NCI-H187 treated with DMSO at 0.1 percent for 48 hours (cell line): ENCODE data around the gene LTBP2.

ENCODE experiments used
- DNase-seq: peaks from one replicate; lab custom pipeline; 2025; lab: John Stamatoyannopoulos, UW

The LTBP2 gene

DNA sequence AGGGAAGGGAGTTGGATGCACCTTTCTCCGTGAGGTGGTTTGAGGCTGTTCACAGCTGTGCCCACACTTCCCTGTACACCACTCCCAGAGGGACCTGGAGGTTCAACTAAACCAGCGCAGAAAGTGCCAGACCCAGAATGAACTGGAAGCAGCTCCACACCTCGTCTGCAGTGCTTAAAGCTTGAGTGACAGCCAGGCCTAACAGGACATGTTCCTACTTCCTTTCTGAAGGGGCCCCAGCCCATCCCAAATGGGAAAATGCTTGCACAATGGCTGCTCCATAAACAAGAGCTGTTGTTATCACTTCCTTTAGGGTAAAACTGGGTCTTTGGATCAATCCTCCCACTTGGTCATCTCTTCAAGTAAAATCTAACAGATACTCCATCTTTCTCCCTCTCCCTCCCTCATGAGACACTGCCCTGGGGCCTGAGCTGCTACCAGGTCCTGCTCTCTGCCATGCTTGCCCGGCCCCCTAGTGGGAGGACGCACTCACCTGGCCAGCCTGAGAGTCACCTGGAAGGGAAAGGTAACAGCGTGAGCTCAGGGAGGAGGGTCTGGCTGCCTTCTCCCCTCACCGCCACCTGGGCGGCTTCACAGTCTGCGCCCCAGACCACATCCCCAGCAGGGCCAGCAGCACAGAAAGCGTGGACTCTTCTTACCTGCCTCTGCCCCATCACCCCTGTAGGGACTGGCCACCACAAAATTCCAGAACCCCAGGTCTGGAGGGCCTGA lies 85.0 kb downstream of the LTBP2 start:
- no peak for DNase-seq

DNA sequence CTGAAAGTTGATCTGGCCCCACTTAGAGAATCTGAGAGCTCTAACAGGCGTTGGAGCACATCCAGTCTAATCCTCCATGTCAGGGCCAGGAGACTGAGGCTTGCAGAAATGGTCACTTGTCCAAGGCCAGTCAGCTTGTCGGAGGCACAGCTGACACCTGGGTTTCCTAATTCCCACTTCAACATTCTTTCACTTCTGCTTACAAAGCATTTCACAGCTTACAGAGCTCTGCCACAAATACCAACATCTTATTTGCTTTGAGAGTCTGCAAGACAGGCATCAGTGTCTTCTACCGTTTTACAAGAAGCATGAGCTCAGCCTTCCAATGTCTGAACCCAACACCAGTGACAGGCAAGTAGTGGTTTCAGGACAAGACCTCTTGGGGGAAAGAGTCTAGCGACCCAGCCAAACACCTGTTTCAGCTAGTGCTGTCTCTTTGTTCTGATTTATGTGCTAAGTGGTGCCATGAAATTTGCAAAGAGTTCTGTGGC lies 86.6 kb downstream of the LTBP2 start:
- no peak for DNase-seq

DNA sequence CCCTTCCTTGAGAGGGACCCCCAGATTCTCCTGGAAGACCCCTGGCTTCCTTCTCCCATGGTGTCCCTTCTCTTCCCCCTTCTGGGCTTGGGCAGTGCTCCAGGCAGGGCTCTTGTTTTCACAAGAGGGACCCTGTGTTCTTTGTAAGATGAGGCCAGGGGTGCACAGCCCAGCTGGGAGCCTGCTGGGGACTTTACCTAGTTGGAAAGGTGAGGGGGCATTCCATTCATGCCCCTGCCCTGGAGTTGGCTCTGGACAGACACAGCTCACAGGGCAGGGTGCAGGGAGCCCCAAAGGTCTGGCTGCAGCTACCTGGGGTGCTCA lies 87.3 kb downstream of the LTBP2 start:
- DNase-seq = no peak

DNA sequence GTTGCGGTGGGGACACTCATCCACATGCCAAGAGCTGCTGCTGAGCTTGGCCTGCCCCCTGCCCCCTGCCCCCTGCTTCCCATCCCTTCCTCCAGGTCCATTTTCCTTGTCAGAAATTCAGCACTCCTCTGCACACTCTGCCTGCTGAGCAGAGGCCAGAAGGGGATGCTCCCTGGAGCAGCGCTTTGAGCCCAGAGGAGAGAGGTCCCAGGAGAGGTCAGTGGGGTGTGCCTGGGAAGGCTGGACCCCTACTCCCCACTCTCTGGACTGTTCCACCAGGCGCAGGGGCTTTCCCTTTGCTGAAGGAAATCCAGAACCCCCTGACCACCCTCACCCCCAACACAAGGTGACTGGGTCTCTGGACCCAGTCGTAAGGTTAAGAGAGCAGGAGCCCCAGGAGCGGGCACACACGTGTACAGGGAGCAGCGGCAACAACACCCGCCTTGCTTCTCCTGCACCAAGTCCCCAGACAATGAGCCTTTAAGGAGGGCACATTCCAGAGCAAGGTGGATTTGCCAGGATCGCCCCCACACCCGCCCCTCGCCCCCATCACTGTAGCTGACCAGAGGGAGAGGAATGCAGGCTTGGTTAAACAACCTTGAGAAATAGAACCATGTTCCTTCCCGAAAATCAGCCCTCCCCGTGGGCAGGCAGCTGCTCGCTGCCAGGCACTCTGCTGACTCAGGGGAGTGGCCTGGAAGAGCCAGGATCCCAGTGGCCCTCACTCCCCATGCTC lies 87.8 kb downstream of the LTBP2 start:
- no peak for DNase-seq

DNA sequence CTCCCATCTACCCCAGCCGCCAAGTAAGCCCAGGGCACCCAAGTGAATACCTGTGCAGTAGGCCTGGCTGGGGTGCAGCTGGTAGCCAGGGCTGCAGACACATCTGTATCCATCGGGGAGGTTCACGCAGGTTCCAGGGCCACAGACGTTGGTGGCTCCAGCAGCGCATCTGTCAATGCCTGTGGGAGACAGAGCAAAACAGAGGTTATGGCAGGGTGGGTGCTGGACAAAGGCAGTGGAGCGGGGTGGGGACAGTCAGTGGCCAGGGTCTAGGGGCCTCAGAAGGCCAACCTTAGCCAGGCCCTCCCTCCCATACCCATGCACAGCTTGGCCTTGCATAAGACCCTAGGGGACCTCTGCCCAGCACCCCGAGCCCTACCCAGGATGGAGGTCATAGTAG lies 89.3 kb downstream of the LTBP2 start:
- no peak for DNase-seq

DNA sequence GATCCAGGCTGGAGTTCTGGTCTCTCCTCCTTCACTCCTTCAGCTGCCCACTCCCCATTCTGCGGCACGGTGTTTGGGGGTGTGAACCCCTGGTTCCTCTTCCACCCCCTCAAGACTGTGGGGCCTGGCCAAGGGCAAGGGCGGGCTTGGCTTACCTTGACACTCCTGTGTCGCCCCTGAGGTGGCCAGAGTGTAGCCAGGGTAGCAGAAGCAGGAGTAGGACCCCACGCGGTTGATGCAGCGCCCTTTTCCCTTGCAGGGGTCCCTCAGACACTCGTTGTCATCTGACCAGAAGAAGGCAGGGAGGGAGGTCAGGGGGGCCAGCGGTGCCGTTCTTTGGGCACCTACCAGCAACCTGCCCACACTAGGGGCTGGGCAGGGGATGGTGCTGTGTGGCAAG lies 90.3 kb downstream of the LTBP2 start:
- no peak for DNase-seq

DNA sequence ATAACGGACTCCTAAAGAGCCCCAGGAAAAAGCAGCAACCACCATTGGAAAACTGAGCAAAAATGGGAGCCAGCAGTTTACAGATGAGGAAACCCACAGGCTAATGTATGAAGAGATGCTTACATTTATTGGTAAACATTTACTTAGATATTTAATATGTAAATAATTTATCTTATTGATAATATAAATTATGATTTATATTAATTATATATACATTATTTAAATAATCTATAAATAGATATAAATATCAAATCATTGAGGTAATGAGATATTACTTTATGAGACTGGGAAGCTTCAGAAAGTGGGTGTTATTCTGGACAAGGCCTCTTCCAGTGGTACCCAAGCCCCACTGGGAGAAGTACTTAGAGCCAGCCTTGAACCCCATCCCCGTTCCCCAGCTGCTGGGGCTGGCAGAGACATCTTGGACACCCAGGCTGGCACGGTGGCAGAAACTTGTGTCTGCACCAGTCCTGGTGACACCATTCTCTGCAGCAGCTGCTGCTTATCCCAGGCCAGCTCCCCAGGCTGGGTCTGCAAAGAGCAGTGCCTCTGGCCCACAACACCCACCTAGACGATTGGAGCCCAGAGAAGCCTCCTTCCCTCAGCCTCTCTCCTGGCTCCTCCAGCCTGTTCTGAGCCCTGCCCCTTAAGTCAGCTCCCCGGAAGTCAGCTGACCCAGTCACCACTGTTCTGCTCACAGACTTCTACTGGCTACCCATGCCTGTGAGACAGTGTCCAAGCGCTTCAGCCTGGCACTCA lies 92.5 kb downstream of the LTBP2 start:
- no peak for DNase-seq

DNA sequence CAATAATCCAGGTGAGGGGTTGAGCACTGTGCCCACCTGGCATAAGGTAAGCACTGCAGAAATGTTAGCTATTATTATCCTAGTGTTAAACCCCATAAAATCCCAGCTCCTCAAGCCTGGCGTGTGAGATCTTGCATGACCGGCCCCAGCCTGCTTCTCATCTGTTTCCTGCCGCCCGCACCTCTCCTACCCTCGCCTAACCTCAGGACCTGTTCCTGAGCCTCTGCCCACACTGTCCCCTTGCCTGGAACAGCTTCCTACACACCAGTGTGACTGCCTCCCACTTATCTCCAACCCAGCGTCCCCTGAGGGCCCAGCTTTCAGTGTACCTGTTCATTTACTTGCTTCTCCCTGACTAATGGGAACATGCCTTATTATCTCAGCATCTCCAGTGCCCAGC lies 93.8 kb downstream of the LTBP2 start:
- no peak for DNase-seq

DNA sequence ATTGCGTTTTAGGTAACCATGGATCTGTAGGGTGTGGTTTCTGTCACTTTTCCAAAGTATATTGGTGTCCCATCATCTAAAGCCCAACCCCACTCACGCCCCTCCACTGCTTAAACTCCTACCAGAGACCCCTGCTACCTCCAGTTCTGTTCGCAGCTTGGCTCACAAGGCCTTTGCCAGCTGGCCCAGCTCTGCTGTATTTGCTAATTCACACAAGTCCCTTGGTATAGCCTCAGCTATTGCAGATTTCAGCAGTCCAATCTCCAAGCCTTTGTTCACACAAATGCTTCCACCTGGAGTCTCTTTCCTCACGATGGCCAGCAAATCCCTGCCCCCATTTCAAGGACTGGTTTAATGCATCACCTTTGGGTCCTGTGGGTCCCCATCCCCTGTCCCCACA lies 94.3 kb downstream of the LTBP2 start:
- no peak for DNase-seq

DNA sequence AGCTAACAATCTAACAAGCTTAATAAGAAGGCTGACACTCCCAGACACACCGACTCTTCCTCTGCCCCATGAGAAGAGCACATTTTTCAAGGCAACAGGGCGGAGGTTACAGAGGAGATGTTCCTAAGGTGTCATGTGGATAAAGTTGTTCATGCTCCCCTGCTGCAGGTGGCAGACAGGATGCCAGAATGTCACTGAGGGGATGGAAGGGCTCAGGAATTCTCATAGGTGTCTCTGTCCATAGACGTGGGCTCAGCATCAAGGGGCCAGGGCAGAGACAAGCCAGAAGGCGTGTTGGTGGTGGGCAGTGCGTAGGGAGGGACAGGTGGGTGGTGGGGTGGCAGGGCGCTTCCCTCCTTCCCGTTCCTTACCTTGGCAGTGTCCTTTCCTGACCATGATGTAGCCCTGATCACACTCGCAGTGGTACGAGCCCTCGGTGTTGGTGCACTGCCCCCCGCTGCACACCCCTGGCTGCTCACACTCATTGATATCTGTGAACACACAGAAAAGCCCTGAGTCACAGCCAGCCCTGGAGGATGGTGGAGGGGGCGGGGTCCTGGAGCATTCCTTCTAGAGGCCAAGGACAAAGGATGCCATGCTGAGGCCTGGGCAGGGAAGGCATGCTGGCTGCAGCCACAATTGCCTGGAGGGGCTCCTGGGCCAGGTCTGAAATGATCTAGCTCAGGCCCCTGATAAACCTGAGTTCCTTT lies 95.4 kb downstream of the LTBP2 start:
- DNase-seq = no peak

DNA sequence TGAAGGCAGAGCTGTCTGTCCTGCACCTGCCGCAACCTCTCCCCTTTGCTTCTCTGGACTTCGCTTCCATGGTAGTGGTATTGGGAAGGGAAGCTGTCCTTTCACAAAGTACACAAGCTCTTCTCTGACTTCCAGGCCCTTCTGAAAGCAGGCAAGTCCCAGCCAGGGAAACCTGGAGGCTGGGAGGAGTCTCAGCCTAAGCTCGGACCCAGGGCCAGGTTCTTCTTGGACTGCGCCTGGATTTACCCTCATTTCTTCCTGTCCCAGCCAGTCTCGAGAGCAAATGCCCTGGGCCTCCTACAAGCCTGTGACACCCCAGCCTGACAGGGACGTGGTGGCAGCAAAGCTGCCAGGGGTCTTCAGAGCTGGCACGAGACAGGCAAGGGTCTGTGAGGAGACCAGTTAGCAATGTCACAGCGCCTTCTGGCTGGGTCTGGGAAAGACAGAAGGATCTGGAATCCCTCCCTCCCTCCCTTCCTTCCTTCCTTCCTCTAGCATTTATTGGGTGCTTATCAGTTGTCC lies 96.1 kb downstream of the LTBP2 start:
- no peak for DNase-seq

DNA sequence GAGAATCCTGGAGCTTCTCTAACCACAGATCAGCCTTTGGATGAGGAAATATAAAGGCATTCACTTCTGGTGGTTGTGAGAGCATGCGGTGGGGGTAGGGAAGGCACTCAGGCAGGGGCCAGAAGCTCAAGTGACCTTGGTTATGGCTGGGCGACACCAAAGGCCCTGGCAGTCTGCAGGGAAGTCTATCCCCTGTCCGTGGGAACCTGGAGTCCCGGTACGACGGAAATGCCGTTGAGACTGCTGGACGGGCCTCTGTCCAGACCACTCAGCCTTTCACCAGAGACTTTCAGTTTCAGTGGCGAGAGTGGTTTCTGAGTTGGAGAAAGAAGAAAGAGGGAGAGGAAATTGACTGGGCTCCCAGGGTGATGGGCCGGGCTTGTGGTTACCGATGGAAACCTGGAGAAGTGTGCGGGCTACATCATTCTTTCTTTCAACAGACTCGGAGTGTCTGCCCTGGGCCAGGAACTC lies 97.5 kb downstream of the LTBP2 start:
- no peak for DNase-seq

DNA sequence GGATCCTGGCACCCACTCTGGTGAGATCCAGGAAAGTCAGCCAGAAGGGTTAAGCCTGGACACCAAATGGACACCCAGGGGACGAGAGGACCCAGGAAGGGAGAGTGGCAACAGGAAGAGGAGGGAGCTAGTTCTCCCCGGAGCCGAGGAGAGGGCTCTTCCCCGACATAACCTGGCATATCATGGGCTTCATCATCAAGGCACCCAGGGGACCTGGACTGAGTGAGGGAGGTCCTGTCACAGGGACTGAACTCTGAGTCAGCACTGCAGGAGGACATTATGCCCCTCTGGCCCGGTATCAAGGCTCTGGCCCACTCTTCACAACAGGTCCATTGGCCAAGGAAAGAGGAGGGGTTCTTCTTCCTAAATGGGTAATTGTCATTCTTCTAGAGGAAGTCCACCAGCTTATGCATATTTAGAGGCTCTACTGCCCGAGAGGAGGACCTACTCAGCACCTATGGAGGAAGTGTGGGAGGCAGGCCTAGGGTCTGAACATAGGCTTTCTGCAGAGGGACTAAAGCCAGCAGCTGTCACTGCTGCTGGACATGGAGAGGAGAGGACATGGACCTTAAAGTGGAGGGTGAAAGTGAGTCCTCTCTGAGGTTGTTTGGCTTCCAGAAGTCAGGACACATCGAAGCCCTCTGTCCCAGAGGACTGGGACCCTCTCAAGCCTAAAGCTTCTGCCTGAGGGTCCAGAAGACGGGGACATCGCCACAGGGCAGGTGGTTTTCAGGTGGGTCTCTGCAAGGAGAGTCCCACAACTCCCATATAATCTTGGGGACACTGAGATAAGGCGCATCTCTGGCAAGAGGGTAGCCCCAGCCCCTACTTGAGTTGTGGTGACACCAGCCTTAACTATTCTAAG lies 99.8 kb downstream of the LTBP2 start:
- DNase-seq = no peak

DNA sequence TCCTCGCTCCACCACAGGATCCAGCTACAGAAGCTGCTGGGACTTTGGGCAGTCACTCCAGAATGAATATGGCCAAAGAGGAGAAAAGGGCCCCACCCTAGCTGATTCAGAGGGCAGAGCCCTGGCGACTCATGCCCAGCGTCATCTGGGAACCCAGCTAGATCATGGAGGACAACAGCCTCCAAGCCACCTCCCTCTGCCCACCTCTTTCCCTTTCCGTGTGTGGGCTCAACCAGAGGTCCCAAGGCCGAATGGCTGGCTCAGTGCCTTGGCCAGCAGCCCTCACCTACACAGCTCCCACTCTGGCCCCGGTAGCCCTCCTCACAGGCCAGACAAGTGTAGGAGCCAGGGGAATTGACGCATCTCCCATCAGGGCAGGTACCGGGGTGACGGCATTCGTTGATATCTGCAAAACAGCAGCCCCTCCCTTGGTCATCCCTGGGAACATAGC lies 101.1 kb downstream of the LTBP2 start:
- DNase-seq = no peak

DNA sequence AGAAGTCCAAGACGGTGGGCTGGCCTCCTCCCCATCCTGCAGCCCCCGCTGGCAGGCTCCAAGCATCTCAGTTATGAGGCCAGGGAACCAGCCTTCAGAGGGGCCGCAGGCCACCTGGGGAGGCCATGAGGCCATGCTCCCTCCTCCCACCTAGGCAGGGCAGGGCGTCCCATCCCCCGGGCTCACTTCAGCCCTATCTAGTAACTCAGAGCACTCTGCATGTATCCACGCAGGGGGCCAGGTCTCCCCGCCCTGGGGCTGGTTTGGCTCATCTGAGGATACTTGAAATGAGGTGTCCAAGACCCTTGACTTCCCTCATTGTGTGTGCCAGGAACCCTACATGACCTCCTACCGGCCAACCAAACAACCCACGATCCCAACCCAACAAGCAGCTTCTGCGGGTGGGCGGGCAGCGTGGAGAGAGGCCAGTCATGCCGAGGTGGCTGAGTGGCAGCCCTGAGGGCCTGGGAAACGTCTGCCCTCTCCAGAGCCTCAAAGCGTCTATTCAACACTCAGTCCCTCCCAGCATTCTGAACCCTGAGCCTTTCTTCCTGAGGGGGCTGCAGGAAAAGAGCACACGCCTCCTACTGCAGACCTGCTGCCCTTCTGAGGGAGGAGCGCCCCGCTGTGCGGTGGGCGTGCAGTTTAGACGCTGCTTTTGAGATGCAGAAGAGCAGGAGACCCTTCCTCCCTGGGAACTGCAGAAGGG lies 101.7 kb downstream of the LTBP2 start:
- DNase-seq = no peak

DNA sequence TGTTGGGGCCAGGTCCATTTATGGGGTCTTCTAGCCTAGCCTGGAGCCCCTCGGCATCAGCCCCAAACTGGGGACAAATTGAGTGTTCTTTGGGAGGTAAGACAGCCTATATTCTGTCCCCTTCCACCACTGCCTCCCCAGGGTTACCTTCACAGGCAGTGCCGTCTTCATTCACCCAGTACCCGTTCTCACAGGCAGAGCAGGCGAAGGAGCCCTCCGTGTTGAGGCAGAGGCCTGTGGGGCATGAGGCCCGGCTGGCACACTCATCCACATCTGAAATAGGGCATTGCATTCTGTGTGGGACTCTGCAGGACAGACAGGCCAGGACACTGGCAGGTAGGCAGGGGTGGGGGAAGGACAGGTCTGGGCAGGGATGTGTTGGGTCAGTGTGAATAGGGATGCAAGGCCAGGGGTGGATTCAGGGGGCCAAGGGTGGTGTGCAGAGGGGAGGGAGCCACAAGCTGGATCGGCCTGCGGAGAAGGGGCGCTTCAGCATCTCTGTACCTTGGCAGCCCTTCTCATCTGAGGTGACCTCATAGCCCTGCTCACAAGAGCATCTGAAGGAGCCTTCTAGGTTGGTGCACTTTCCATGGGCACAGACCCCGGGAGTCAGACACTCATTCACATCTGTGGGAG lies 102.3 kb downstream of the LTBP2 start:
- no peak for DNase-seq

DNA sequence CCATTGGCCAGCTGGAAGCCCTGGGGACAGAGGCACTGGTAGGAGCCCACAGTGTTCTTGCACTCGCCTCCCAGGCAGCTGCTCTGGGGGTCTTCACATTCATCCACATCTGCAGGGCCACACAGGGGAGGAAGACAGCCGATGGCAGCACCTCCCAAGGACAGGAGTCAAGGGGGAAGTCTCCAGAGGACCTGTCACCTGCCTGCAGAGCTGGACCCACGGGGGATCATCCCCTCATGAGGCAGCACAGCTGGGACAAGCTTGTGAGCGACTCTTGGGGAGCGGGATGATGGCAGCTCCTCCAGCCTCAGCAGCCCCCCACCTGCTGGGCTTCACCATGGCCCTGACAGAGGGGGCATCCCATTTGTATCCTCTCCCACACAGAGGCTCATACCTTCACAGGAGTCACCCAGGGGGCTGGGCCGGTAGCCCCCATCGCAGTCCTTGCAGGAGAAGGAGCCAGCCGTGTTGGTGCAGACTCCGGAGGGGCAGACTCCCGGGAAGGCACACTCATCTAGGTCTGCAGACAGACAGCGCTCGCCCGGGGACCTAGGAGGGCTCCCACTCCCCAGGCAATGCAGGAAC lies 103.1 kb downstream of the LTBP2 start:
- DNase-seq = no peak

DNA sequence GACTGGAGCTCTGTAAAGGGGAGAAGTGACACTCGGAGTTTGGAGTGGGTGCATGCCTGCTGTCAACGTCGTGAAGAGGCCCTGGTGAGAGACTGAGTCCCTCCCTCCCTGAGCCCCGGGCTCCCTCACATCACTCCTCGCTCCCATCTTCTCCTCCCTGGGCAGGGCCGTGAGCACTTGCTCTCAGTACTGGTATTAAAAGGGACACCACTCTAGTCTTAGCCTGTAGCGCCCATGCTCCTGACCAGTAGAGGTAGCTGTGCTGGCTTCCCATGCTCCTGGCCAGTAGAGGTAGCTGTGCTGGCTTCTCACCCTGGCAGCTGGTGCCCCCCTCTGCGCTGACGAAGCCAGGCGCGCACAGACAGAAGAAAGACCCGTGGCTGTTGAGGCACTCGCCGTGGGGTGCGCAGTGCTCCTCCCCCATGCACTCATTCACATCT lies 103.7 kb downstream of the LTBP2 start:
- DNase-seq = no peak

DNA sequence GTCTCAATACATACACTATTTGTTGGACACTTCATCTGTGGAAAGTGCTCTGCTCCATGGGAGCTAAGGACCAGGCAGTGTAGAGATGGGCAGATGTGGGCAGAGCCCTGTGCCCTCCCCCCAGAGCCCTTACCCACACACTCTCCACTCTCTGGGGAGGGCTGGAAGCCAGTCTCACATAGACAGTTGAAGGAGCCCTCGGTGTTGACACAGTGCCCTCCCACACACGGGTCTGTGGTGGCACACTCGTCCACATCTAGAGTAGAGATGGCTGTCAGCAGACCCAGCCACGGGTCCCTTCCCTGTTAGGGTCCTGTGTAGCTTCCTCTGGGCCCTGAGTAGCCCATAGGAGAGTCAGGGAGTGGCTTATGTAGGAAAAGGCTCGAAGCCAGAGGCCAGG lies 104.2 kb downstream of the LTBP2 start:
- no peak for DNase-seq
